DOHH2 (cell line): Measurements from ENCODE around the gene TGM1.

ENCODE experiments used
- H3F3A ChIP-seq: fragments of 200-600 bp; sonication (generic), shearing (Covaris generic); 2 replicates; pipeline ENCODE4 v1.6.0; 2016; ENCODE audit warnings: antibody characterized with exemption, mild to moderate bottlenecking; ENCODE audit not compliant: control insufficient read depth, insufficient read depth
- H3K27ac ChIP-seq: fragments of 200-600 bp; sonication (generic); 2 replicates; pipeline ENCODE4 v1.5.1; 2014; ENCODE audit warnings: low read depth, mild to moderate bottlenecking, low read length, moderate library complexity
- H3K27me3 ChIP-seq: fragments of 200-600 bp; sonication (generic); 2 replicates; pipeline ENCODE4 v1.6.1; 2014; ENCODE audit warnings: mild to moderate bottlenecking, low read length, mixed read lengths; ENCODE audit not compliant: control insufficient read depth
- H3K36me3 ChIP-seq: fragments of 200-600 bp; sonication (generic); 2 replicates; pipeline ENCODE4 v1.6.1; 2014; ENCODE audit warnings: mild to moderate bottlenecking, low read length, moderate library complexity, mixed read lengths; ENCODE audit not compliant: control insufficient read depth
- H3K4me1 ChIP-seq: fragments of 200-600 bp; sonication (generic); 2 replicates; pipeline ENCODE4 v1.6.1; 2014; ENCODE audit warnings: mild to moderate bottlenecking, low read length, mixed read lengths; ENCODE audit not compliant: control insufficient read depth
- H3K4me2 ChIP-seq: fragments of 200-600 bp; sonication (generic); 2 replicates; pipeline ENCODE4 v1.6.0; 2014; ENCODE audit warnings: mild to moderate bottlenecking, low read length, moderate library complexity
- H3K4me3 ChIP-seq: fragments of 200-600 bp; sonication (generic); 2 replicates; pipeline ENCODE4 v1.5.1; 2014; ENCODE audit warnings: mild to moderate bottlenecking, low read length, mixed read lengths
- H3K79me2 ChIP-seq: fragments of 200-600 bp; sonication (generic); 2 replicates; pipeline ENCODE4 v1.6.1; 2014; ENCODE audit warnings: mild to moderate bottlenecking, low read length, mixed read lengths; ENCODE audit not compliant: control insufficient read depth
- H3K9me2 ChIP-seq: fragments of 200-600 bp; sonication (generic); replicated peaks from 2 replicates; pipeline ENCODE4 v1.6.1; 2014; ENCODE audit warnings: mild to moderate bottlenecking, low read length, mixed read lengths; ENCODE audit not compliant: control insufficient read depth
- H3K9me3 ChIP-seq: fragments of 200-600 bp; sonication (generic); 2 replicates; pipeline ENCODE4 v1.6.1; 2014; ENCODE audit warnings: antibody characterized with exemption, low read length, mixed read lengths; ENCODE audit not compliant: control insufficient read depth, insufficient read depth
- H4K20me1 ChIP-seq: fragments of 200-600 bp; sonication (generic); 2 replicates; pipeline ENCODE4 v1.6.0; 2014; ENCODE audit warnings: low read depth, mild to moderate bottlenecking, antibody characterized with exemption, low read length, moderate library complexity; ENCODE audit not compliant: control insufficient read depth, insufficient read depth
- EZH2phosphoT487 ChIP-seq: fragments of 200-600 bp; sonication (generic); IDR thresholded peaks from 2 replicates; pipeline ENCODE4 v1.6.1; 2017; ENCODE audit warnings: borderline replicate concordance, mild to moderate bottlenecking, antibody characterized with exemption, low read length, moderate library complexity, mixed read lengths
- TF ChIP-seq, protein P1 (sequence below): fragments of 200-600 bp; sonication (generic); IDR thresholded peaks from one replicate; pipeline ENCODE4 v1.5.1; 2014; ENCODE audit warnings: antibody characterized with exemption, mild to moderate bottlenecking, low read depth, low read length; ENCODE audit not compliant: poor library complexity, severe bottlenecking

Gene TGM1

DNA sequence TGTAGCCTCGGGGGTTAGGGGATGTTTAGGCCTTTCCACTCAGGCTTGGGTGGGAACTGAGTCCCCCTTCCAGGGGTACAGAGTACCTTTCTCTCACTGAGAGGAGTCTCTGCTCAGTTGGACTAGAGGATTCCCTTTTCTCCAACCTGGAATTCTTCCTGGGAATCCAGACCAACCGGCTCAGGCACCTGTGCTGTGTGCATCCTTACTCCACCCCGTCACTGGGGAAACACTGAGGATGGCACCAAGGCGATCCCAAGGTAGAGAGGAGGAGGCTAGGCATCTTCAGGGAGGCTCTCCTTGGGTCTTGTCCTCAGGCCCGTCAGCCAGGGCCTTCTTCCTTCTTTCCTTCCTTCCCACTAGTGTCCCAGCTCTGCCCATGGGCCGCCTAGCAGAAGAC lies 871 bp upstream of the TGM1 start:
- TF ChIP-seq, protein P1, sequence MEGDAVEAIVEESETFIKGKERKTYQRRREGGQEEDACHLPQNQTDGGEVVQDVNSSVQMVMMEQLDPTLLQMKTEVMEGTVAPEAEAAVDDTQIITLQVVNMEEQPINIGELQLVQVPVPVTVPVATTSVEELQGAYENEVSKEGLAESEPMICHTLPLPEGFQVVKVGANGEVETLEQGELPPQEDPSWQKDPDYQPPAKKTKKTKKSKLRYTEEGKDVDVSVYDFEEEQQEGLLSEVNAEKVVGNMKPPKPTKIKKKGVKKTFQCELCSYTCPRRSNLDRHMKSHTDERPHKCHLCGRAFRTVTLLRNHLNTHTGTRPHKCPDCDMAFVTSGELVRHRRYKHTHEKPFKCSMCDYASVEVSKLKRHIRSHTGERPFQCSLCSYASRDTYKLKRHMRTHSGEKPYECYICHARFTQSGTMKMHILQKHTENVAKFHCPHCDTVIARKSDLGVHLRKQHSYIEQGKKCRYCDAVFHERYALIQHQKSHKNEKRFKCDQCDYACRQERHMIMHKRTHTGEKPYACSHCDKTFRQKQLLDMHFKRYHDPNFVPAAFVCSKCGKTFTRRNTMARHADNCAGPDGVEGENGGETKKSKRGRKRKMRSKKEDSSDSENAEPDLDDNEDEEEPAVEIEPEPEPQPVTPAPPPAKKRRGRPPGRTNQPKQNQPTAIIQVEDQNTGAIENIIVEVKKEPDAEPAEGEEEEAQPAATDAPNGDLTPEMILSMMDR, result no peak
- TF ChIP-seq EZH2phosphoT487, result no peak
- H3K27ac ChIP-seq, result no peak overlapping the region
- H4K20me1 ChIP-seq, result no peaks in the 10 kb centered on the region

DNA sequence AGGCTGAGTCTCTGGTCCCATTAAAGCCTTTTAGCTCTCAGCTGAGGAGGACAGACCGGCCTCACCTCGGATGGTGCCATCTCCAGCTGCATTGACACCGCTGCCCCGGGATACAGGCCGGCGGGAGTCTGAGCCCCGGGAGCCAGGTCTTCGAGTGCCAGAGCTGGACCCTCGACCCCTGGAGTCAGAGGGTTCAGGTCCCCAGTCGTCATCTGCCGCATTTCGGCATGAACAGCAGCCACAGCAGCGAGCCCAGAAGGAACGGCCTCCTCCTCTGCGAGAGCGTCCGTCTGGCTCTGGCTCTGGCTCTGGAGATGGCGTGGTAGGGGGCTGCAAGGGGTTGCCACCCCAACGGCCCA lies 1.0 kb downstream of the TGM1 start:
- no peak overlapping the region for H3K27ac ChIP-seq
- TF ChIP-seq, protein P1, result no peak
- TF ChIP-seq EZH2phosphoT487, result no peak
- H3F3A ChIP-seq, result peaks cover 3% of the 10 kb centered on the region; the same call in 1 of the 2 replicates
- no peaks in the 10 kb centered on the region for H3K27me3 ChIP-seq
- H4K20me1 ChIP-seq, result no peaks in the 10 kb centered on the region
- no peaks in the 10 kb centered on the region for H3K36me3 ChIP-seq
- H3K9me3 ChIP-seq, result no peaks in the 10 kb centered on the region
- H3K79me2 ChIP-seq, result no peaks in the 10 kb centered on the region
- H3K4me3 ChIP-seq, result no peak overlapping the region
- no peaks in the 10 kb centered on the region for H3K4me1 ChIP-seq
- H3K9me2 ChIP-seq, result no peaks in the 10 kb centered on the region
- H3K4me2 ChIP-seq, result no peak overlapping the region

More for the DNA sequence above, 871 bp upstream of the TGM1 start:
- H3K79me2 ChIP-seq, result no peaks in the 10 kb centered on the region
- no peaks in the 10 kb centered on the region for H3K9me2 ChIP-seq
- H3K9me3 ChIP-seq, result no peaks in the 10 kb centered on the region
- H3K4me2 ChIP-seq, result no peak overlapping the region
- no peaks in the 10 kb centered on the region for H3F3A ChIP-seq
- no peaks in the 10 kb centered on the region for H3K36me3 ChIP-seq
- no peak overlapping the region for H3K4me3 ChIP-seq
- H3K4me1 ChIP-seq, result no peaks in the 10 kb centered on the region
- no peaks in the 10 kb centered on the region for H3K27me3 ChIP-seq

DNA sequence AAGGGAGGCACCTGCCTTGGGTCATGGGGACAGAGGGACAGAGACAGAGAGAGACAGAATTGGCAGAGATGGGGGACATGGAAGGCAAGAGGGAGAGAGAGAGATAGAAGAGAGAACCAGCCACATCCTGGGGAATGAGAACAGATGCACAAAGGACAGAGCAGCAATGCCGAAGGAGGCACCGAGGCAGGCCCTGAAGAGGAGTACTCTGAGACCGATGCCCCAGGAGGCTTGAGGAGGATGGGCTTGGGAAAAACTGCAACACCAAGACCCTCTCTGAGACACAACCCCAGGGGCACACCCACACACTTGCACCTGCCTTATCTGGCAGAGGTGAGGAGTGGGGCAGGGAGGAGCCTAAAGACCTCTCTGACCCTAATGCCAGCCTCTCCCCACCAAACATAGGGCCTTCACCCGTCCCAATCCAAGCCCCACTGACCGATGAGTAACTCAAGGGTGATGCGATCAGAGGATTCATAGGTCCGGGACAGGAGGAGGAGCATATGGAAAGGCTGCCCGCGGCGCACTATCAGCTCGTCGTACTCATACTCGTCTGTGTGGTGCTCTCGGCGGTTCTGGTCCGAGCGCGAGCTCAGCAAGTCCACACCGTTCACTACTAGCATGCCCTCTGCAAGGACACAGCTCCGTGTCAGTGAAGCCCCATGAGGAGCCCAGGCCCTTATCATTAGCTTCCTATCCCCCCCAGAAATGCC lies 1.6 kb downstream of the TGM1 start:
- Histone ChIP-seq H3K27me3 (no peaks in the 10 kb centered on the region), H3K9me2 (no peaks in the 10 kb centered on the region), H4K20me1 (no peaks in the 10 kb centered on the region), H3K27ac (no peak overlapping the region), H3K4me3 (no peak overlapping the region), H3K36me3 (no peaks in the 10 kb centered on the region), H3F3A (peaks cover 3% of the 10 kb centered on the region; the same call in 1 of the 2 replicates), H3K79me2 (no peaks in the 10 kb centered on the region), H3K4me2 (no peak overlapping the region), H3K9me3 (no peaks in the 10 kb centered on the region), H3K4me1 (no peaks in the 10 kb centered on the region)
- TF ChIP-seq EZH2phosphoT487, result no peak
- TF ChIP-seq, protein P1, result no peak
